PC-9 (cell line): ENCODE measurements around the gene CD2. TPM values are rescaled to one million over a fixed set of nuclear protein-coding genes. Genes with fewer than 3 reads are reported as not detected.

Experiments used
- BruUV-seq: library from RNA; stranded (reverse); fragments of 400-500 nt; replicated peaks from 2 replicates; lab custom pipeline; 2021; lab: Mats Ljungman, UMichigan
- CTCF ChIA-PET: fragments of 300-600 bp; sonication (Branson Sonifier 250); formaldehyde crosslinking; loops from one replicate; lab custom pipeline; 2022; ENCODE audit warnings: antibody characterized with exemption; lab: Charles Lee
- POLR2A ChIA-PET: fragments of 300-600 bp; sonication (Branson Sonifier 250); formaldehyde crosslinking; loops from one replicate; lab custom pipeline; 2022; ENCODE audit warnings: antibody characterized with exemption; ENCODE audit not compliant: unreplicated experiment; lab: Charles Lee
- DNase-seq, 2 experiments: peaks; one replicate each; pipeline versions ENCODE4 v3.0.0 to v3.0.0-alpha.2; 2015 to 2022; ENCODE audit warnings: mixed read lengths in 1 of 2
- H2AFZ ChIP-seq: fragments of 200-600 bp; sonication (generic); 2 replicates; pipeline ENCODE4 v1.8.1; 2017; ENCODE audit warnings: antibody characterized with exemption
- H3F3A ChIP-seq: fragments of 200-600 bp; sonication (generic); 2 replicates; pipeline ENCODE4 v1.8.1; 2017; ENCODE audit warnings: antibody characterized with exemption, mild to moderate bottlenecking, low read depth; ENCODE audit not compliant: insufficient read depth
- H3K27ac ChIP-seq: fragments of 200-600 bp; sonication (generic); 2 replicates; pipeline ENCODE4 v1.6.1; 2016; ENCODE audit warnings: mixed run types
- H3K27me3 ChIP-seq: fragments of 200-600 bp; sonication (generic); 2 replicates; pipeline ENCODE4 v1.6.1; 2016; ENCODE audit warnings: low read depth, mixed run types; ENCODE audit not compliant: insufficient read depth
- H3K36me3 ChIP-seq: fragments of 200-600 bp; sonication (generic); 2 replicates; pipeline ENCODE4 v1.6.1; 2016; ENCODE audit warnings: low read depth, mixed run types
- H3K4me1 ChIP-seq: fragments of 200-600 bp; sonication (generic); replicated peaks from 2 replicates; pipeline ENCODE4 v1.6.1; 2016; ENCODE audit warnings: mixed run types; ENCODE audit not compliant: insufficient read depth
- H3K4me2 ChIP-seq: fragments of 200-600 bp; sonication (generic); 2 replicates; pipeline ENCODE4 v1.6.1; 2017; ENCODE audit warnings: mixed run types
- H3K4me3 ChIP-seq: fragments of 200-600 bp; sonication (generic); 2 replicates; pipeline ENCODE4 v1.6.1; 2016; ENCODE audit warnings: mixed run types
- H3K79me2 ChIP-seq: fragments of 200-600 bp; sonication (generic); 2 replicates; pipeline ENCODE4 v1.6.1; 2017; ENCODE audit warnings: low read depth, mixed run types
- H3K9me2 ChIP-seq: fragments of 200-600 bp; sonication (generic); 2 replicates; pipeline ENCODE4 v1.8.1; 2017; ENCODE audit warnings: mild to moderate bottlenecking; ENCODE audit not compliant: insufficient read depth
- H3K9me3 ChIP-seq: fragments of 200-600 bp; sonication (generic); 2 replicates; pipeline ENCODE4 v1.8.1; 2016; ENCODE audit warnings: low read depth; ENCODE audit not compliant: insufficient read depth
- H4K20me1 ChIP-seq: fragments of 200-600 bp; sonication (generic); 2 replicates; pipeline ENCODE4 v1.8.1; 2017; ENCODE audit not compliant: insufficient read depth
- EZH2 ChIP-seq: fragments of 200-600 bp; sonication (generic); IDR thresholded peaks from 2 replicates; pipeline ENCODE4 v1.8.0; 2017; ENCODE audit warnings: antibody characterized with exemption, low read depth
- intact Hi-C: fragments of 100-400 bp; cut with micrococcal nuclease; formaldehyde crosslinking; loops from one replicate; pipeline ENCODE4 v1.10.0; 2022; ENCODE audit not compliant: unreplicated experiment
- total RNA-seq: library from RNA; stranded (reverse); gene quantifications from 2 replicates; pipeline ENCODE4 v1.2.3, GENCODE V29; 2021
- TF ChIP-seq, protein P1 (sequence below): fragments of 200-600 bp; sonication (generic); conservative IDR thresholded peaks from 2 replicates; pipeline ENCODE4 v1.6.1; 2017; ENCODE audit warnings: mixed run types, antibody characterized with exemption, mild to moderate bottlenecking, moderate library complexity

CD2 gene
- total RNA-seq, 1 experiment from 2014 or later = not detected

DNA sequence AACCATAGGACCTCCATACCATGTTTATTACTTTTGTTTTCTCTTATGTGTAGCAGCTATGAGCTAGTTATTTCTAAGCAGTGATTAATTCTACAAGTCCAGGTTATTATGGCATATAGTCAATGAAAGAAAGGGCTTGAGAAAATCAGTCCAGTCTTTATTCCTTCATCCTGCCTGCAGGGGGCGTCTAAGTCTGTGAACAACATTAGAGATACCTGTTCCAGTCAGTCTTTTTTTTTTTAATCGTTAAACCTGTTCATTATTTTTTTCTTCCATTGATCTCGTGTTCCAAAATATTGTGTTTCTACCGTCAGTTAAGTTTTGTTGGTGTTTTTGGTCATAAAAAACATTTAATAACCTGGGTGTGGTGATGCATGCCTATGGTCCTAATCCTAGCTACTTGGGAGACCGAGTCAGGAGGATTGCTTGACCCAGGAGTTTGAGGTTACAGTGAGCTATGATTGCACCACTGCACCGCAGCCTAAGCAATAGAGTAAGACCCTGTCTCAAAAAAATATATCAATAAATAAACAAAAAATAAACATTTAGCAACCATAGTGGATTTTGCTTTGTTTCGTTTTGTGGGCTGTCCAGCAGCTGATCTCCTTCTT is 29.4 kb upstream of the CD2 start:
- Histone ChIP-seq H4K20me1 (no peaks in the 10 kb centered on the region), H3K9me2 (no peaks in the 10 kb centered on the region), H3K4me1 (no peaks in the 10 kb centered on the region), H3K79me2 (no peaks in the 10 kb centered on the region), H3K4me2 (no peak overlapping the region), H3K9me3 (no peaks in the 10 kb centered on the region), H3K27ac (no peak overlapping the region), H3K27me3 (no peaks in the 10 kb centered on the region), H3K36me3 (no peaks in the 10 kb centered on the region), H3F3A (no peaks in the 10 kb centered on the region), H3K4me3 (no peak overlapping the region), H2AFZ (no peak overlapping the region)
- ChIA-PET POLR2A (no interaction called here), CTCF (interaction anchor here (0.7 to 1.2 kb wide), 4 partner anchors 125 to 258 kb away, joined by 3 to 6 read pairs (median 4); no protein-coding TSS in a partner anchor)
- DNase-seq = peak; percentile 67 to 76
- intact Hi-C loops = no loop called here
- no TSS peak for BruUV-seq
- TF ChIP-seq, protein P1, sequence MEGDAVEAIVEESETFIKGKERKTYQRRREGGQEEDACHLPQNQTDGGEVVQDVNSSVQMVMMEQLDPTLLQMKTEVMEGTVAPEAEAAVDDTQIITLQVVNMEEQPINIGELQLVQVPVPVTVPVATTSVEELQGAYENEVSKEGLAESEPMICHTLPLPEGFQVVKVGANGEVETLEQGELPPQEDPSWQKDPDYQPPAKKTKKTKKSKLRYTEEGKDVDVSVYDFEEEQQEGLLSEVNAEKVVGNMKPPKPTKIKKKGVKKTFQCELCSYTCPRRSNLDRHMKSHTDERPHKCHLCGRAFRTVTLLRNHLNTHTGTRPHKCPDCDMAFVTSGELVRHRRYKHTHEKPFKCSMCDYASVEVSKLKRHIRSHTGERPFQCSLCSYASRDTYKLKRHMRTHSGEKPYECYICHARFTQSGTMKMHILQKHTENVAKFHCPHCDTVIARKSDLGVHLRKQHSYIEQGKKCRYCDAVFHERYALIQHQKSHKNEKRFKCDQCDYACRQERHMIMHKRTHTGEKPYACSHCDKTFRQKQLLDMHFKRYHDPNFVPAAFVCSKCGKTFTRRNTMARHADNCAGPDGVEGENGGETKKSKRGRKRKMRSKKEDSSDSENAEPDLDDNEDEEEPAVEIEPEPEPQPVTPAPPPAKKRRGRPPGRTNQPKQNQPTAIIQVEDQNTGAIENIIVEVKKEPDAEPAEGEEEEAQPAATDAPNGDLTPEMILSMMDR = peak; percentile 96
- TF ChIP-seq EZH2 = no peak

DNA sequence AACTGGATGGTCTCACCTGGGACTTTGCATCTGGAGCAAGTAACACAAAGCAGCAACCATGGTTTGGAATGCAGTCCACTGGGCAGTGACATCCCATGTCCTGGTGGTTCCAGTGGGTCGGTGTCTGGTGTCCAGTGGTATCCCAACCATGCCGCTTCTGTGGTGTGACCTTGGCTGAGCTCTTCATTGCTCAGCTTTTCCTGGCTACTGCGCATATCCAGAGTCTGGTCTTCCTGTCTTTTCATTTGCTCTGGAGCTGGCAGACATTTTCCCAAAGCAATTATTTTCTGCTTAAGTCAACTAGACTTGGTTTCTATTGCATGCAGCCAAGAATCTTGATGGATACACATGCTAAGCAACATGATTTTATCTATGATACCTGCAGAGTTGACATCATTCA is 28.4 kb upstream of the CD2 start:
- Histone ChIP-seq H3K27ac (no peak overlapping the region), H4K20me1 (no peaks in the 10 kb centered on the region), H3K4me2 (no peak overlapping the region), H3K4me3 (no peak overlapping the region), H3K4me1 (no peaks in the 10 kb centered on the region), H3K36me3 (no peaks in the 10 kb centered on the region), H3K27me3 (no peaks in the 10 kb centered on the region), H2AFZ (no peak overlapping the region), H3F3A (no peaks in the 10 kb centered on the region), H3K9me2 (no peaks in the 10 kb centered on the region), H3K9me3 (no peaks in the 10 kb centered on the region), H3K79me2 (no peaks in the 10 kb centered on the region)
- POLR2A ChIA-PET = no interaction called here
- CTCF ChIA-PET = interaction anchor here (0.7 kb wide), 1 partner anchor 1101 kb away, joined by 8 read pairs; no protein-coding TSS in a partner anchor
- no TSS peak for BruUV-seq
- TF ChIP-seq, protein P1 = no peak
- TF ChIP-seq EZH2 = no peak
- no peak for DNase-seq
- intact Hi-C loops = no loop called here

DNA sequence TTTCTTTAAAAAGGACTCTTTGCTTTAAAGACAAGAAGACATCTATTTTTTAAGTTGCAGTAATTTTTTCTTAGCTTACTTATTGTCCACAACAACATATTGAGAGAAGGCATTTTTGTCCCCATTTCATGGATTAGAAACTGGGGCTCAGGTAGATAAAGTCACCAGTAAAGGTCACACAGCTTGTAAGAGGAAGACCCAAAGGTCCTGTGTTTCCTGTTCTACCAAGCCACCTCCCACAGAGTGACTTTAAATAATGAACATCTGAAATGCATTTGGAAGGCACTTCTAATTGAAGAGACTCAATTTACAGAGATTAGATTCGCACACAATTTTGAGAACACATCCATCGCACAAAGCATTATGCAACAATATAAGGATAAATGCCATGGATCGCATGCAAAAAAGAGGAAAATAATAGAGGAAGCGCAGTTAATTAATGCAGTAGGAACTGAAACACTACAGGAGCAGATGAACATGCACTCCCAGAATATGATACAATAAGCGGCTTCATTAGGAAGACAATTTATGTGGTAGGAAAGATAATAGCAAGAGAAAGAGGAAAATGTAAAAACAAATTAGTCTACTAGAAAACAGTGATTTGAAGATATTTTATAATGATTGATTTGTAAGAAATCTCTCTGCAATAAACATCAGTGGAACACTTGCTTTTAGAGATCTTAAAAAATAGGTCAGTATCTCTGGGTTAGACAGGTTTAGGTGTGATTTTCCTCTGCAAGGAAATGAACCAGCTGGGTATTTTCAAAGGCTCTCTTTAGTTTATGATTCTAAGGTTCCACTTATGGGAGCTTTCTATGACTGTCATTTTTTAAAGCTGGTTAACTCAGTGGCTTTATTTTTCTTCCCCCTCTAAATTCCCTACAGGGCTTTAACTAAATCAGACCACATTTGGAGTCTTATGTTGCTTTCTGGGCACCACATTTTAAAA is 27.1 kb upstream of the CD2 start:
- no peak for DNase-seq
- TF ChIP-seq, protein P1 = no peak
- TF ChIP-seq EZH2 = no peak
- Histone ChIP-seq H3K27ac (no peak overlapping the region), H4K20me1 (no peaks in the 10 kb centered on the region), H3K4me1 (no peaks in the 10 kb centered on the region), H3K4me3 (no peak overlapping the region), H3K36me3 (no peaks in the 10 kb centered on the region), H3K4me2 (no peak overlapping the region), H3K9me2 (no peaks in the 10 kb centered on the region), H3K9me3 (no peaks in the 10 kb centered on the region), H2AFZ (no peak overlapping the region), H3K79me2 (no peaks in the 10 kb centered on the region), H3F3A (no peaks in the 10 kb centered on the region), H3K27me3 (no peaks in the 10 kb centered on the region)
- ChIA-PET POLR2A (no interaction called here), CTCF (no interaction called here)
- BruUV-seq = no TSS peak
- intact Hi-C loops = no loop called here
